K562 (cell line): ENCODE data around the gene DAZAP1. TPM values are rescaled to one million over a fixed set of nuclear protein-coding genes. Genes with fewer than 3 reads are reported as not detected.
A peak's percentile ranks its signal among the peaks of the same experiment; 100 is the strongest.

Source experiments
- ARID3A ChIP-seq: IDR thresholded peaks from 2 replicates; pipeline ENCODE4 v1.6.1; 2012; ENCODE audit warnings: low read depth, low read length, improper control_type of control experiment, borderline replicate concordance
- BMI1 ChIP-seq: fragments of 150-350 bp; IDR thresholded peaks from 2 replicates; pipeline ENCODE4 v1.6.1; 2014; ENCODE audit warnings: low read length
- CHD2 ChIP-seq: IDR thresholded peaks from 2 replicates; pipeline ENCODE4 v1.6.1; 2011; ENCODE audit warnings: low read depth, low read length
- CSDE1 ChIP-seq, 2 experiments: fragments of 450-650 bp; IDR thresholded peaks; 2 replicates each; pipeline ENCODE4 v1.6.1; 2016; ENCODE audit warnings: mild to moderate bottlenecking in 1 of 2
- CXXC5 ChIP-seq: fragments of 250-450 bp; sonication (Bioruptor Pico); IDR thresholded peaks from 2 replicates; pipeline ENCODE4 v1.8.0; 2022; ENCODE audit warnings: inconsistent platforms, mild to moderate bottlenecking, moderate library complexity
- EGR1 ChIP-seq: fragments of 450-650 bp; conservative IDR thresholded peaks from 2 replicates; pipeline ENCODE4 v1.6.1; 2017; ENCODE audit warnings: mild to moderate bottlenecking
- FOS ChIP-seq: IDR thresholded peaks from 3 replicates; pipeline ENCODE4 v1.6.1; 2011; ENCODE audit not compliant: insufficient read length; ENCODE audit errors: extremely low read depth
- FOXM1 ChIP-seq, 2 experiments: fragments of 450-650 bp in 1 of 2; sonication (generic) in 1 of 2; formaldehyde crosslinking in 1 of 2; IDR thresholded peaks; 2 replicates each; pipeline versions ENCODE4 v1.6.1 to v1.9.0; 2017 to 2022; ENCODE audit warnings: low read depth in 2 of 2, mild to moderate bottlenecking in 2 of 2, missing genetic modification reagents in 1 of 2, moderate library complexity in 1 of 2
- HDAC8 ChIP-seq: fragments of 450-650 bp; IDR thresholded peaks from 2 replicates; pipeline ENCODE4 v1.6.1; 2016; ENCODE audit warnings: mild to moderate bottlenecking, missing genetic modification characterization, moderate library complexity, missing compliant biosample characterization
- KLF6 ChIP-seq: fragments of 250-450 bp; sonication (Bioruptor Pico); IDR thresholded peaks from 2 replicates; pipeline ENCODE4 v1.4.0; 2020; ENCODE audit warnings: mild to moderate bottlenecking, moderate library complexity, borderline replicate concordance
- MTA3 ChIP-seq: fragments of 450-650 bp; formaldehyde crosslinking; IDR thresholded peaks from 2 replicates; pipeline ENCODE4 v1.6.1; 2017; ENCODE audit warnings: mild to moderate bottlenecking, borderline replicate concordance
- MXI1 ChIP-seq: IDR thresholded peaks from 2 replicates; pipeline ENCODE4 v1.6.1; 2011; ENCODE audit warnings: low read depth, mild to moderate bottlenecking, improper control_type of control experiment, low read length
- PCBP1 ChIP-seq: fragments of 200-400 bp; formaldehyde crosslinking; IDR thresholded peaks from 2 replicates; pipeline ENCODE4 v1.6.1; 2018; ENCODE audit warnings: mild to moderate bottlenecking, low read depth, low read length; ENCODE audit not compliant: poor library complexity, severe bottlenecking
- RBFOX2 ChIP-seq: fragments of 200-400 bp; formaldehyde crosslinking; IDR thresholded peaks from 2 replicates; pipeline ENCODE4 v1.6.1; 2017; ENCODE audit warnings: low read depth, mild to moderate bottlenecking, low read length, moderate library complexity
- RBM14 ChIP-seq: fragments of 200-400 bp; formaldehyde crosslinking; IDR thresholded peaks from 2 replicates; pipeline ENCODE4 v1.6.1; 2018; ENCODE audit warnings: low read depth, mild to moderate bottlenecking, low read length, moderate library complexity, borderline replicate concordance; ENCODE audit not compliant: insufficient read depth
- RBM22 ChIP-seq: fragments of 200-400 bp; formaldehyde crosslinking; IDR thresholded peaks from 2 replicates; pipeline ENCODE4 v1.6.1; 2018; ENCODE audit warnings: low read length, low read depth; ENCODE audit not compliant: poor library complexity, severe bottlenecking
- RBM25 ChIP-seq: fragments of 200-400 bp; formaldehyde crosslinking; IDR thresholded peaks from 2 replicates; pipeline ENCODE4 v1.6.1; 2018; ENCODE audit warnings: low read length, low read depth, moderate library complexity; ENCODE audit not compliant: severe bottlenecking
- RCOR1 ChIP-seq, 2 experiments: IDR thresholded peaks; 2 replicates each; pipeline ENCODE4 v1.6.1; 2012; ENCODE audit warnings: low read depth in 2 of 2, low read length in 2 of 2, borderline replicate concordance in 1 of 2, improper control_type of control experiment in 1 of 2
- RFX1 ChIP-seq: fragments of 450-650 bp; IDR thresholded peaks from 2 replicates; pipeline ENCODE4 v1.6.1; 2016; ENCODE audit warnings: mild to moderate bottlenecking, moderate library complexity
- STAT5A ChIP-seq: IDR thresholded peaks from 2 replicates; pipeline ENCODE4 v1.6.1; 2012; ENCODE audit warnings: low read length, inconsistent platforms, borderline replicate concordance
- TAF7 ChIP-seq: fragments of 450-650 bp; IDR thresholded peaks from 2 replicates; pipeline ENCODE4 v1.6.1; 2016; ENCODE audit warnings: missing genetic modification characterization, missing compliant biosample characterization
- USF2 ChIP-seq: sonication (generic); formaldehyde crosslinking; IDR thresholded peaks from 2 replicates; pipeline ENCODE4 v1.5.0; 2020; ENCODE audit warnings: missing genetic modification reagents
- polyA plus RNA-seq, 8 experiments: library from polyadenylated mRNA; depleted of rRNA in 4 of 8; stranded (reverse) in 5 of 8; unstranded in 3 of 8; fragments of >200 nt; fragmentation: Nextera tagmentation in 2 of 8; fragmentation: Illumina TruSeq in 1 of 8; extraction: Ambion mirVana in 2 of 8; extraction: Trizol in 1 of 8; gene quantifications; 2 replicates each; pipeline versions ENCODE4 v1.2.1 to v1.2.3, GENCODE V29; 2011 to 2014; ENCODE audit warnings: inconsistent platforms in 1 of 8, missing spikeins in 1 of 8
- total RNA-seq, 7 experiments: library from RNA; depleted of rRNA in 6 of 7; stranded (reverse); fragments of >200 nt in 6 of 7; fragmentation: Illumina TruSeq in 2 of 7; extraction: Trizol in 2 of 7; gene quantifications; 2 replicates each; pipeline versions ENCODE4 v1.2.1 to v1.2.3, GENCODE V29; 2011 to 2021; ENCODE audit warnings: low replicate concordance in 1 of 7

Gene DAZAP1
- total and polyA plus RNA-seq, 9 of the 15 experiments (the other 6 are each of a cell fraction or from before 2014, with no cell fraction given), result 10.8 to 289 (median 142) TPM

- TF ChIP-seq MTA3 (peak; percentile 16; the same call in 1 of the 2 replicates), RBM25 (peak; percentile 100), FOXM1 (IDR thresholded peaks at IDR 0.05; ENCODE audit: low read depth) (no peak), FOXM1 (CRISPR knock-in tag; IDR thresholded peaks at IDR 0.05; ENCODE audit: low read depth) (0 out of 2 replicates have a peak, but pooled peaks have one; percentile 7), RBM14 (no peak), HDAC8 (tag) (no peak), CXXC5 (CRISPR knock-in tag) (peak; percentile 74), FOS (peak; percentile 69), ARID3A (no peak), RBM22 (peak; percentile 47), TAF7 (tag) (no peak), RCOR1 (IDR thresholded peaks at IDR 0.05; ENCODE audit: borderline replicate concordance in 1 of 2, low read depth in 2 of 2, low read length in 2 of 2) (peak; percentile 51 to 99; a peak in 3 of 4 replicates), USF2 (CRISPR knock-in tag) (no peak), PCBP1 (peak; percentile 61), RFX1 (peak; percentile 81; the same call in 1 of the 2 replicates), EGR1 (peak; percentile 55), MXI1 (0 out of 2 replicates have a peak, but pooled peaks have one; percentile 44), STAT5A (no peak), CHD2 (0 out of 2 replicates have a peak, but pooled peaks have one; percentile 13), KLF6 (CRISPR knock-in tag) (no peak), CSDE1 (IDR thresholded peaks at IDR 0.05) (peak in 1 of 2 experiments; percentile 60; a peak in 1 of 4 replicates), BMI1 (peak; percentile 59; the same call in 1 of the 2 replicates), RBFOX2 (peak; percentile 27; the same call in 1 of the 2 replicates)
Observed at GRCh38 chr19:1449467-1450442, 42.4 kb downstream of the DAZAP1 start, which contains the start of gene APC2 (continued).
